CD14-positive monocyte (primary cell): ENCODE data around the gene PLEKHG1. TPM values are rescaled to one million over a fixed set of nuclear protein-coding genes. Genes with fewer than 3 reads are reported as not detected.

Source experiments
- DNase-seq, 3 donors: peaks; one replicate each; pipeline ENCODE4 v3.0.0-alpha.2; 2011 to 2022
- H2AFZ ChIP-seq: 2 replicates; pipeline ENCODE4 v1.6.0; 2012; ENCODE audit warnings: mild to moderate bottlenecking, low read depth, low read length, inconsistent platforms; ENCODE audit not compliant: insufficient read depth, poor library complexity, severe bottlenecking
- H3K27ac ChIP-seq, 2 donors: 1 replicate in 1 of 2; 2 replicates in 1 of 2; pipeline ENCODE4 v1.5.1; 2012 to 2013; ENCODE audit warnings: low read length in 2 of 2, control low read depth in 1 of 2, inconsistent platforms in 1 of 2, low read depth in 1 of 2, mild to moderate bottlenecking in 1 of 2
- H3K27me3 ChIP-seq, 2 donors: one replicate each; pipeline versions ENCODE4 v1.6.0 to v1.6.1; 2011 to 2013; ENCODE audit warnings: low read length in 2 of 2; ENCODE audit not compliant: control insufficient read depth in 2 of 2, insufficient read depth in 2 of 2
- H3K36me3 ChIP-seq, 2 donors: replicated peaks in 1 of 2; 1 replicate in 1 of 2; 2 replicates in 1 of 2; pipeline versions ENCODE4 v1.5.1 to v1.6.1; 2012 to 2013; ENCODE audit warnings: low read length in 2 of 2, control low read depth in 1 of 2, inconsistent platforms in 1 of 2, mild to moderate bottlenecking in 1 of 2; ENCODE audit not compliant: insufficient read depth in 2 of 2, control insufficient read depth in 1 of 2
- H3K4me1 ChIP-seq, 2 donors: 1 replicate in 1 of 2; 2 replicates in 1 of 2; pipeline versions ENCODE4 v1.5.1 to v1.6.1; 2012 to 2013; ENCODE audit warnings: low read length in 2 of 2, control low read depth in 1 of 2, inconsistent platforms in 1 of 2, mild to moderate bottlenecking in 1 of 2, moderate library complexity in 1 of 2; ENCODE audit not compliant: insufficient read depth in 2 of 2, control insufficient read depth in 1 of 2
- H3K4me2 ChIP-seq: replicated peaks from 2 replicates; pipeline ENCODE3; 2012; ENCODE audit warnings: low read length, moderate library complexity, mild to moderate bottlenecking; ENCODE audit not compliant: poor library complexity, severe bottlenecking; ENCODE audit errors: extremely low read depth
- H3K4me3 ChIP-seq, 3 experiments: fragments of 200-600 bp in 1 of 3; sonication (generic) in 1 of 3; replicated peaks in 1 of 3; 1 replicate in 2 of 3; 2 replicates in 1 of 3; pipeline ENCODE4 v1.5.1; 2011 to 2013; ENCODE audit warnings: low read length in 3 of 3, mild to moderate bottlenecking in 3 of 3, control low read depth in 2 of 3, low read depth in 2 of 3, inconsistent platforms in 1 of 3, moderate library complexity in 1 of 3
- H3K79me2 ChIP-seq: 2 replicates; pipeline ENCODE4 v1.6.0; 2012; ENCODE audit warnings: mild to moderate bottlenecking, control low read depth, inconsistent platforms, low read length, moderate library complexity; ENCODE audit not compliant: insufficient read depth
- H3K9ac ChIP-seq: 2 replicates; pipeline ENCODE4 v1.6.0; 2017; ENCODE audit warnings: low read length, mild to moderate bottlenecking; ENCODE audit not compliant: insufficient read depth, poor library complexity, severe bottlenecking
- H3K9me3 ChIP-seq, 2 donors: replicated peaks in 1 of 2; 1 replicate in 1 of 2; 2 replicates in 1 of 2; pipeline versions ENCODE4 v1.5.1 to v1.6.1; 2012 to 2013; ENCODE audit warnings: low read length in 2 of 2, control low read depth in 1 of 2; ENCODE audit not compliant: control insufficient read depth in 1 of 2, insufficient read depth in 1 of 2
- H4K20me1 ChIP-seq: 2 replicates; pipeline ENCODE4 v1.6.0; 2012; ENCODE audit warnings: mild to moderate bottlenecking, low read length, control low read depth, moderate library complexity; ENCODE audit not compliant: insufficient read depth
- H3K27ac Mint-ChIP-seq, 7 donors: one replicate each; pipeline ENCODE4 v1.8.0; 2020; ENCODE audit warnings: mild to moderate bottlenecking in 7 of 7, mixed read lengths in 7 of 7, moderate library complexity in 6 of 7, inconsistent platforms in 2 of 7
- H3K27me3 Mint-ChIP-seq, 3 donors: one replicate each; pipeline ENCODE4 v1.8.0; 2021 to 2022; ENCODE audit warnings: low read depth in 3 of 3, mild to moderate bottlenecking in 3 of 3, mixed read lengths in 3 of 3, moderate library complexity in 3 of 3, inconsistent platforms in 1 of 3
- H3K36me3 Mint-ChIP-seq, 2 donors: one replicate each; pipeline ENCODE4 v1.8.0; 2020; ENCODE audit warnings: mixed read lengths in 2 of 2, inconsistent platforms in 1 of 2, mild to moderate bottlenecking in 1 of 2
- H3K4me1 Mint-ChIP-seq: one replicate; pipeline ENCODE4 v1.8.0; 2020; ENCODE audit warnings: mild to moderate bottlenecking, mixed read lengths
- H3K4me3 Mint-ChIP-seq, 2 donors: one replicate each; pipeline ENCODE4 v1.8.0; 2020; ENCODE audit warnings: mild to moderate bottlenecking in 2 of 2, mixed read lengths in 2 of 2, moderate library complexity in 1 of 2
- H3K9me3 Mint-ChIP-seq, 7 donors: one replicate each; pipeline ENCODE4 v1.8.0; 2020 to 2022; ENCODE audit warnings: mixed read lengths in 7 of 7, mild to moderate bottlenecking in 6 of 7, moderate library complexity in 6 of 7, inconsistent platforms in 2 of 7
- WGBS: methylation state at CpG from one replicate; pipeline ENCODE4 v1.1.5; 2013; ENCODE audit warnings: missing lambda C conversion rate; ENCODE audit not compliant: insufficient coverage; 5-methylcytosine and 5-hydroxymethylcytosine counted together
- intact Hi-C, 2 donors: fragments of 100-400 bp; cut with micrococcal nuclease; formaldehyde crosslinking; loops; one replicate each; pipeline versions ENCODE4 v1.15.0 to v1.15.1; 2023
- polyA plus RNA-seq, 3 donors: library from polyadenylated mRNA; depleted of rRNA in 1 of 3; unstranded in 2 of 3; stranded (reverse) in 1 of 3; fragments of 300-500 nt in 2 of 3; fragments of >200 nt in 1 of 3; fragmentation: Illumina TruSeq in 2 of 3; gene quantifications; 1 replicate in 2 of 3; 2 replicates in 1 of 3; pipeline ENCODE4 v1.2.3, GENCODE V29; 2012 to 2021
- TF ChIP-seq, protein P1 (sequence below): fragments of 200-600 bp; IDR thresholded peaks from one replicate; pipeline ENCODE4 v1.8.0; 2022; ENCODE audit warnings: antibody characterized with exemption, mild to moderate bottlenecking

PLEKHG1 gene
- polyA plus RNA-seq, 3 donors: 0.02 to 0.15 (median 0.08) TPM

DNA sequence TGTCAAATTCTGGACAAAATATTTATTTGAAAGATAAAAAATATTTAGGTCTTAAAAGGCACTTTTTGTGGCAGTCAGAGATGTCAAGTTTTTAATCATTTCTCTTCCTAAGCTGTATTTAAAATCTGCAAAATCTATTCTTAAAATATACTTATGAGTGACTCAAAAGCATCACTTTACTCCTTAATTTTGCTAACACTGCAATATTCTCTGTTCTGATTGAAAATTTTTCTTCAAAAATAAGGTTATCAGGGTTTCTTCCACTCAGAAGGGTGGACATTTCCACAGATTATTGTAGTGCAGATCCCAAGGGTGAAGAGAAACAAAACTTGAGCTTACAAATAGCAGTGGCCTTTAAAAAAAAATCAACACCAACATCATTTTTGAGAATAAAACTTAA is 27.5 kb downstream of the PLEKHG1 start:
- Mint-ChIP-seq H3K36me3 (no peaks in the 10 kb centered on the region), H3K4me1 (peaks cover 14% of the 10 kb centered on the region), H3K27me3 (peaks cover 2 to 9% (median 7%) of the 10 kb centered on the region in 3 donors), H3K27ac (no peak overlapping the region), H3K4me3 (no peak overlapping the region), H3K9me3 (peaks cover 0 to 5% (median 2%) of the 10 kb centered on the region in 7 donors)
- TF ChIP-seq, protein P1, sequence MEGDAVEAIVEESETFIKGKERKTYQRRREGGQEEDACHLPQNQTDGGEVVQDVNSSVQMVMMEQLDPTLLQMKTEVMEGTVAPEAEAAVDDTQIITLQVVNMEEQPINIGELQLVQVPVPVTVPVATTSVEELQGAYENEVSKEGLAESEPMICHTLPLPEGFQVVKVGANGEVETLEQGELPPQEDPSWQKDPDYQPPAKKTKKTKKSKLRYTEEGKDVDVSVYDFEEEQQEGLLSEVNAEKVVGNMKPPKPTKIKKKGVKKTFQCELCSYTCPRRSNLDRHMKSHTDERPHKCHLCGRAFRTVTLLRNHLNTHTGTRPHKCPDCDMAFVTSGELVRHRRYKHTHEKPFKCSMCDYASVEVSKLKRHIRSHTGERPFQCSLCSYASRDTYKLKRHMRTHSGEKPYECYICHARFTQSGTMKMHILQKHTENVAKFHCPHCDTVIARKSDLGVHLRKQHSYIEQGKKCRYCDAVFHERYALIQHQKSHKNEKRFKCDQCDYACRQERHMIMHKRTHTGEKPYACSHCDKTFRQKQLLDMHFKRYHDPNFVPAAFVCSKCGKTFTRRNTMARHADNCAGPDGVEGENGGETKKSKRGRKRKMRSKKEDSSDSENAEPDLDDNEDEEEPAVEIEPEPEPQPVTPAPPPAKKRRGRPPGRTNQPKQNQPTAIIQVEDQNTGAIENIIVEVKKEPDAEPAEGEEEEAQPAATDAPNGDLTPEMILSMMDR: no peak
- Histone ChIP-seq H3K4me1 (peaks cover 14 to 16% of the 10 kb centered on the region in 2 donors), H3K36me3 (no peaks in the 10 kb centered on the region), H3K27ac (no peak overlapping the region), H2AFZ (no peak overlapping the region), H3K9me3 (no peaks in the 10 kb centered on the region), H3K4me3 (no peak overlapping the region), H3K27me3 (no peaks in the 10 kb centered on the region), H4K20me1 (no peaks in the 10 kb centered on the region), H3K4me2 (no peak overlapping the region), H3K9ac (no peak overlapping the region), H3K79me2 (no peaks in the 10 kb centered on the region)
- intact Hi-C loops: no loop called here
- DNase-seq: no peak

DNA sequence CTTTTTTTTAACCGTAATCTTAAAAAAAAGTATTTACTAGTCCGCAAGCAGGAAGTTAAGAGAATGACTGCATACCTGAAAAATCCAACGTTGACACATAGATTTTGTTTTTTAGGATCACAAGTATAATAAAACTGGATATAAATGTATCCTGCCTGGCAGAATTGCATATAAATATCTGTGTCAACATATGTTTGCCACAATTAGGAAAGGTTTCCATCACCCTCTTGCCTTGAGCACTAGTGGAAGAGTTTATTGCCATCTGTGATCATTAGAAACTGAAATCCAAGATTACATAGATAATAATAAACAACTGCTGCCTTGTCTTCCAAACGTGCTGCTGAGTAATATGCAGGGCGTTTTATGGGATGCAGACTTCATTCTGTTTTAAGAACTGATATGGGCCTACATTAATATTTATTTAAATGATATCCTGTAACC is 27.9 kb downstream of the PLEKHG1 start:
- Histone ChIP-seq H3K27ac (no peak overlapping the region), H4K20me1 (no peaks in the 10 kb centered on the region), H3K9me3 (no peaks in the 10 kb centered on the region), H3K4me1 (peaks cover 11% of the 10 kb centered on the region in 2 donors), H2AFZ (no peak overlapping the region), H3K36me3 (no peaks in the 10 kb centered on the region), H3K27me3 (no peaks in the 10 kb centered on the region), H3K9ac (no peak overlapping the region), H3K4me2 (no peak overlapping the region), H3K4me3 (no peak overlapping the region), H3K79me2 (no peaks in the 10 kb centered on the region)
- no peak overlapping the region for H3K4me3 Mint-ChIP-seq
- TF ChIP-seq, protein P1: no peak
- peaks cover 2 to 10% (median 9%) of the 10 kb centered on the region in 3 donors for H3K27me3 Mint-ChIP-seq
- peaks cover 13% of the 10 kb centered on the region for H3K4me1 Mint-ChIP-seq
- peaks cover 0 to 5% (median 2%) of the 10 kb centered on the region in 7 donors for H3K9me3 Mint-ChIP-seq
- WGBS: no CpG with 5 or more reads among the region's 5 CpGs
- intact Hi-C loops: no loop called here
- no peaks in the 10 kb centered on the region for H3K36me3 Mint-ChIP-seq
- no peak for DNase-seq
- H3K27ac Mint-ChIP-seq: no peak overlapping the region
